HCT116 (cell line): ENCODE data around the gene ERMARD. TPM values are rescaled to one million over a fixed set of nuclear protein-coding genes. Genes with fewer than 3 reads are reported as not detected.

Experiments used
- ATAC-seq: fragments of 200-7000 bp; cut with Tn5 transposase; 2 replicates; pipeline ENCODE4 v1.9.1; 2020; ENCODE audit warnings: mild to moderate bottlenecking, moderate library complexity
- BruUV-seq: library from RNA; stranded (reverse); fragments of 400-500 nt; replicated peaks from 2 replicates; lab custom pipeline; 2021; lab: Mats Ljungman, UMichigan
- CTCF ChIA-PET: fragments of 300-600 bp; sonication (Branson Sonifier 250); formaldehyde crosslinking; loops from one replicate; lab custom pipeline; 2021; ENCODE audit warnings: antibody characterized with exemption; lab: Charles Lee
- POLR2A ChIA-PET: fragments of 300-600, 350-600 bp; sonication (Branson Sonifier 250); formaldehyde crosslinking; loops from one replicate; lab custom pipeline; 2021; ENCODE audit warnings: antibody characterized with exemption; lab: Charles Lee
- RAD21 ChIA-PET, 2 experiments: fragments of 300-600 bp; sonication (Branson Sonifier 250); formaldehyde crosslinking; loops; one replicate each; lab custom pipeline; 2023; ENCODE audit warnings: low total read pairs in 2 of 2; ENCODE audit not compliant: uncharacterized antibody in 2 of 2, unreplicated experiment in 2 of 2, low non-redundant PET in 1 of 2; lab: Charles Lee
- DNase-seq: peaks from one replicate; pipeline ENCODE4 v3.0.0-alpha.2; 2010; ENCODE audit warnings: low read depth, low spot score
- H2AFZ ChIP-seq: fragments of 200-600 bp; shearing (Covaris generic), sonication (generic); 2 replicates; pipeline ENCODE4 v1.6.1; 2017; ENCODE audit warnings: low read depth, mixed run types, mixed read lengths, antibody characterized with exemption, low read length; ENCODE audit not compliant: poor library complexity, severe bottlenecking
- H3K27ac ChIP-seq: 2 replicates; pipeline ENCODE4 v1.5.1; 2012; ENCODE audit warnings: low read depth, low read length
- H3K27me3 ChIP-seq: fragments of 200-600 bp; sonication (generic); 2 replicates; pipeline ENCODE4 v1.6.1; 2016; ENCODE audit warnings: mixed run types, low read length, mixed read lengths; ENCODE audit not compliant: insufficient read depth
- H3K36me3 ChIP-seq, 2 experiments: fragments of 200-500 bp in 1 of 2; fragments of 200-600 bp in 1 of 2; sonication (Bioruptor generic) in 1 of 2; sonication (generic) in 1 of 2; 2 replicates each; pipeline versions ENCODE4 v1.5.1 to v1.6.1; 2014 to 2016; ENCODE audit warnings: low read length in 2 of 2, inconsistent platforms in 1 of 2, mixed read lengths in 1 of 2, mixed run types in 1 of 2; ENCODE audit not compliant: insufficient read depth in 2 of 2, control insufficient read depth in 1 of 2
- H3K4me1 ChIP-seq, 2 experiments: fragments of 200-600 bp in 1 of 2; sonication (generic) in 1 of 2; 2 replicates each; pipeline versions ENCODE4 v1.5.1 to v1.6.1; 2012 to 2017; ENCODE audit warnings: low read length in 2 of 2, inconsistent platforms in 1 of 2, mild to moderate bottlenecking in 1 of 2, mixed read lengths in 1 of 2, mixed run types in 1 of 2, moderate library complexity in 1 of 2; ENCODE audit not compliant: insufficient read depth in 2 of 2, control insufficient read depth in 1 of 2
- H3K4me2 ChIP-seq: fragments of 200-600 bp; sonication (generic); 2 replicates; pipeline ENCODE4 v1.6.1; 2017; ENCODE audit warnings: mixed run types, low read length, mixed read lengths
- H3K4me3 ChIP-seq, 2 experiments: fragments of 200-600 bp in 1 of 2; sonication (generic) in 1 of 2; replicated peaks in 1 of 2; 2 replicates each; pipeline ENCODE4 v1.5.1; 2011 to 2016; ENCODE audit warnings: low read length in 2 of 2, control low read depth in 1 of 2, low read depth in 1 of 2, mild to moderate bottlenecking in 1 of 2, mixed read lengths in 1 of 2, mixed run types in 1 of 2
- H3K79me2 ChIP-seq: fragments of 200-600 bp; sonication (generic); 2 replicates; pipeline ENCODE4 v1.6.1; 2017; ENCODE audit warnings: mild to moderate bottlenecking, mixed run types, low read length, moderate library complexity, mixed read lengths; ENCODE audit not compliant: insufficient read depth
- H3K9ac ChIP-seq: fragments of 200-600 bp; sonication (generic); 2 replicates; pipeline ENCODE4 v1.6.1; 2016; ENCODE audit warnings: low read length, mixed read lengths
- H3K9me2 ChIP-seq: fragments of 200-600 bp; sonication (generic), shearing (Covaris generic); 2 replicates; pipeline ENCODE4 v1.6.1; 2017; ENCODE audit warnings: mixed run types, mild to moderate bottlenecking, moderate library complexity; ENCODE audit not compliant: insufficient read depth
- H3K9me3 ChIP-seq, 2 experiments: fragments of 200-500 bp in 1 of 2; fragments of 200-600 bp in 1 of 2; sonication (Bioruptor generic) in 1 of 2; sonication (generic) in 1 of 2; 2 replicates each; pipeline ENCODE4 v1.6.1; 2014 to 2017; ENCODE audit warnings: low read length in 2 of 2, mixed read lengths in 2 of 2, inconsistent platforms in 1 of 2, low read depth in 1 of 2, mild to moderate bottlenecking in 1 of 2, mixed run types in 1 of 2, moderate library complexity in 1 of 2; ENCODE audit not compliant: control insufficient read depth in 1 of 2, insufficient read depth in 1 of 2
- H4K20me1 ChIP-seq: fragments of 200-600 bp; sonication (generic), shearing (Covaris generic); 2 replicates; pipeline ENCODE4 v1.6.1; 2017; ENCODE audit warnings: mixed run types, mild to moderate bottlenecking, moderate library complexity; ENCODE audit not compliant: insufficient read depth
- CBX3 ChIP-seq: IDR thresholded peaks from 2 replicates; pipeline ENCODE4 v1.6.1; 2012; ENCODE audit warnings: low read depth
- CEBPB ChIP-seq: IDR thresholded peaks from 2 replicates; pipeline ENCODE4 v1.6.1; 2012; ENCODE audit warnings: low read depth
- ELF1 ChIP-seq: IDR thresholded peaks from 2 replicates; pipeline ENCODE4 v1.6.1; 2012; ENCODE audit warnings: low read depth, borderline replicate concordance
- RAD21 ChIP-seq: IDR thresholded peaks from 2 replicates; pipeline ENCODE4 v1.6.1; 2012; ENCODE audit warnings: low read depth, mild to moderate bottlenecking
- SIN3A ChIP-seq: IDR thresholded peaks from 2 replicates; pipeline ENCODE4 v1.6.1; 2012; ENCODE audit warnings: low read depth
- SP1 ChIP-seq: IDR thresholded peaks from 2 replicates; pipeline ENCODE4 v1.6.1; 2012; ENCODE audit warnings: low read depth
- SRF ChIP-seq: IDR thresholded peaks from 2 replicates; pipeline ENCODE4 v1.6.1; 2012; ENCODE audit warnings: low read depth
- TCF7L2 ChIP-seq: IDR thresholded peaks from 2 replicates; pipeline ENCODE4 v1.7.0; 2011; ENCODE audit warnings: borderline replicate concordance, inconsistent platforms; ENCODE audit not compliant: insufficient read depth, insufficient read length; ENCODE audit errors: extremely low read depth
- YY1 ChIP-seq: IDR thresholded peaks from 2 replicates; pipeline ENCODE4 v1.6.1; 2011; ENCODE audit warnings: low read length, low read depth, moderate library complexity, mild to moderate bottlenecking; ENCODE audit not compliant: insufficient replicate concordance; ENCODE audit errors: extremely low read depth
- ZNF274 ChIP-seq: fragments of 200-500 bp; sonication (Bioruptor generic); IDR thresholded peaks from 2 replicates; pipeline ENCODE4 v1.6.1; 2014; ENCODE audit warnings: mild to moderate bottlenecking, low read depth, low read length, inconsistent platforms
- intact Hi-C: fragments of 100-400 bp; cut with micrococcal nuclease; formaldehyde crosslinking; loops from 2 replicates; pipeline ENCODE4 v1.10.0; 2022
- total RNA-seq: library from RNA; stranded (reverse); gene quantifications from one replicate; pipeline ENCODE4 v1.2.1, GENCODE V29; 2021; ENCODE audit not compliant: unreplicated experiment
- TF ChIP-seq, protein P1 (sequence below): IDR thresholded peaks from 2 replicates; pipeline ENCODE4 v1.6.1; 2011; ENCODE audit warnings: mild to moderate bottlenecking, low read length, moderate library complexity; ENCODE audit not compliant: insufficient replicate concordance; ENCODE audit errors: extremely low read depth
- TF ChIP-seq, protein P2 (sequence below), 3 experiments: fragments of 200-600 bp in 1 of 3; sonication (generic) in 1 of 3; IDR thresholded peaks in 2 of 3; conservative IDR thresholded peaks in 1 of 3; 2 replicates each; pipeline ENCODE4 v1.5.1; 2012 to 2017; ENCODE audit warnings: low read depth in 2 of 3, low read length in 2 of 3, antibody characterized with exemption in 1 of 3, borderline replicate concordance in 1 of 3, control low read depth in 1 of 3, mild to moderate bottlenecking in 1 of 3, mixed read lengths in 1 of 3, mixed run types in 1 of 3, moderate library complexity in 1 of 3; ENCODE audit not compliant: insufficient read depth in 1 of 3
- TF ChIP-seq, protein P3 (sequence below): IDR thresholded peaks from 2 replicates; pipeline ENCODE4 v1.6.1; 2012
- TF ChIP-seq, protein P4 (sequence below): IDR thresholded peaks from 2 replicates; pipeline ENCODE4 v1.6.1; 2012

ERMARD gene
- total RNA-seq, 1 experiment from 2014 or later, result 24.7 TPM

DNA sequence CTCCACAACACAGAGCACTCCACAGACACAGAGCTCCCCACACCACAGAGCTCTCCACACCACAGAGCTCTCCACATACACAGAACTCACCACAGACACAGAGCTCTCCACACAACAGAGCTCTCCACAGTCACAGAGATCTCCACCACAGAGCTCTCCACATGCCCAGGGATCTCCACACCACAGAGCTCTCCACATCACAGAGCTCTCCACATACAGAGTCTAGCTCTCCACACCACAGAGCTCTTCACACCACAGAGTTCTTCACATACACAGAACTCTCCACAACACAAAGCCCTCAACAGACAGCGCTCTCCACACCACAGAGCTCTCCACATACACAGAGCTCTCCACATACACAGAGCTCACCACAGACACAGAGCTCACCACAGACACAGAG is 55.3 kb downstream of the ERMARD start:
- ATAC-seq, result no peak

More for the DNA sequence above, 55.3 kb downstream of the ERMARD start:
- H3K4me3 ChIP-seq, result no peak overlapping the region
- TF ChIP-seq RAD21, result no peak
- no peak for TF ChIP-seq SP1
- no peak for TF ChIP-seq SIN3A
- no peak for TF ChIP-seq ELF1
- no peak for TF ChIP-seq YY1
- TF ChIP-seq, protein P1, sequence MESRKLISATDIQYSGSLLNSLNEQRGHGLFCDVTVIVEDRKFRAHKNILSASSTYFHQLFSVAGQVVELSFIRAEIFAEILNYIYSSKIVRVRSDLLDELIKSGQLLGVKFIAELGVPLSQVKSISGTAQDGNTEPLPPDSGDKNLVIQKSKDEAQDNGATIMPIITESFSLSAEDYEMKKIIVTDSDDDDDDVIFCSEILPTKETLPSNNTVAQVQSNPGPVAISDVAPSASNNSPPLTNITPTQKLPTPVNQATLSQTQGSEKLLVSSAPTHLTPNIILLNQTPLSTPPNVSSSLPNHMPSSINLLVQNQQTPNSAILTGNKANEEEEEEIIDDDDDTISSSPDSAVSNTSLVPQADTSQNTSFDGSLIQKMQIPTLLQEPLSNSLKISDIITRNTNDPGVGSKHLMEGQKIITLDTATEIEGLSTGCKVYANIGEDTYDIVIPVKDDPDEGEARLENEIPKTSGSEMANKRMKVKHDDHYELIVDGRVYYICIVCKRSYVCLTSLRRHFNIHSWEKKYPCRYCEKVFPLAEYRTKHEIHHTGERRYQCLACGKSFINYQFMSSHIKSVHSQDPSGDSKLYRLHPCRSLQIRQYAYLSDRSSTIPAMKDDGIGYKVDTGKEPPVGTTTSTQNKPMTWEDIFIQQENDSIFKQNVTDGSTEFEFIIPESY, result no peak
- TF ChIP-seq, protein P2, sequence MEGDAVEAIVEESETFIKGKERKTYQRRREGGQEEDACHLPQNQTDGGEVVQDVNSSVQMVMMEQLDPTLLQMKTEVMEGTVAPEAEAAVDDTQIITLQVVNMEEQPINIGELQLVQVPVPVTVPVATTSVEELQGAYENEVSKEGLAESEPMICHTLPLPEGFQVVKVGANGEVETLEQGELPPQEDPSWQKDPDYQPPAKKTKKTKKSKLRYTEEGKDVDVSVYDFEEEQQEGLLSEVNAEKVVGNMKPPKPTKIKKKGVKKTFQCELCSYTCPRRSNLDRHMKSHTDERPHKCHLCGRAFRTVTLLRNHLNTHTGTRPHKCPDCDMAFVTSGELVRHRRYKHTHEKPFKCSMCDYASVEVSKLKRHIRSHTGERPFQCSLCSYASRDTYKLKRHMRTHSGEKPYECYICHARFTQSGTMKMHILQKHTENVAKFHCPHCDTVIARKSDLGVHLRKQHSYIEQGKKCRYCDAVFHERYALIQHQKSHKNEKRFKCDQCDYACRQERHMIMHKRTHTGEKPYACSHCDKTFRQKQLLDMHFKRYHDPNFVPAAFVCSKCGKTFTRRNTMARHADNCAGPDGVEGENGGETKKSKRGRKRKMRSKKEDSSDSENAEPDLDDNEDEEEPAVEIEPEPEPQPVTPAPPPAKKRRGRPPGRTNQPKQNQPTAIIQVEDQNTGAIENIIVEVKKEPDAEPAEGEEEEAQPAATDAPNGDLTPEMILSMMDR (IDR thresholded peaks at IDR 0.05 in 2 of 3, conservative IDR thresholded peaks at IDR 0.05 in 1 of 3; ENCODE audit: borderline replicate concordance in 1 of 3, insufficient read depth in 1 of 3, low read depth in 2 of 3, low read length in 2 of 3), result no peak
- TF ChIP-seq SRF, result no peak
- TF ChIP-seq CBX3, result no peak
- TF ChIP-seq, protein P3, sequence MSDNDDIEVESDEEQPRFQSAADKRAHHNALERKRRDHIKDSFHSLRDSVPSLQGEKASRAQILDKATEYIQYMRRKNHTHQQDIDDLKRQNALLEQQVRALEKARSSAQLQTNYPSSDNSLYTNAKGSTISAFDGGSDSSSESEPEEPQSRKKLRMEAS, result no peak
- no peak for TF ChIP-seq ZNF274
- TF ChIP-seq CEBPB, result no peak
- no peak for TF ChIP-seq TCF7L2
- TF ChIP-seq, protein P4, sequence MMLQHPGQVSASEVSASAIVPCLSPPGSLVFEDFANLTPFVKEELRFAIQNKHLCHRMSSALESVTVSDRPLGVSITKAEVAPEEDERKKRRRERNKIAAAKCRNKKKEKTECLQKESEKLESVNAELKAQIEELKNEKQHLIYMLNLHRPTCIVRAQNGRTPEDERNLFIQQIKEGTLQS, result no peak
- no peaks in the 10 kb centered on the region for H3K36me3 ChIP-seq
- H4K20me1 ChIP-seq, result no peaks in the 10 kb centered on the region
- intact Hi-C loops, result no loop called here
- no peak overlapping the region for H3K4me2 ChIP-seq
- H3K79me2 ChIP-seq, result no peaks in the 10 kb centered on the region
- ChIA-PET POLR2A (no interaction called here), CTCF (interaction anchor here (1.4 to 1.9 kb wide), 2 partner anchors 12 to 25 kb away, joined by 3 to 4 read pairs; no protein-coding TSS in a partner anchor), RAD21 (no interaction called here)
- BruUV-seq, result no TSS peak
- no peaks in the 10 kb centered on the region for H3K9me3 ChIP-seq
- H3K27ac ChIP-seq, result no peak overlapping the region
- H3K9ac ChIP-seq, result no peak overlapping the region
- H3K9me2 ChIP-seq, result no peaks in the 10 kb centered on the region
- no peak overlapping the region for H2AFZ ChIP-seq
- DNase-seq, result no peak
- peaks cover 24% of the 10 kb centered on the region; the same call in 1 of the 2 replicates for H3K27me3 ChIP-seq
- H3K4me1 ChIP-seq, result peaks cover 5 to 14% of the 10 kb centered on the region in 2 experiments; a peak in 3 of 4 replicates
